OCI-LY3 (cell line): ENCODE data around the gene NDE1.

Experiments
- EZH2phosphoT487 ChIP-seq: fragments of 200-600 bp; shearing (Covaris generic); IDR thresholded peaks from 2 replicates; pipeline ENCODE4 v1.6.1; 2018; ENCODE audit warnings: antibody characterized with exemption, mixed run types, low read depth
- TF ChIP-seq, protein P1 (sequence below): fragments of 200-600, 300-600 bp; sonication (generic); IDR thresholded peaks from 2 replicates; pipeline ENCODE4 v1.5.1; 2014; ENCODE audit warnings: antibody characterized with exemption, low read length, low read depth

GRCh38 chr16:15665107-15665506 is 15.1 kb downstream of the NDE1 start:
- TF ChIP-seq, protein P1, sequence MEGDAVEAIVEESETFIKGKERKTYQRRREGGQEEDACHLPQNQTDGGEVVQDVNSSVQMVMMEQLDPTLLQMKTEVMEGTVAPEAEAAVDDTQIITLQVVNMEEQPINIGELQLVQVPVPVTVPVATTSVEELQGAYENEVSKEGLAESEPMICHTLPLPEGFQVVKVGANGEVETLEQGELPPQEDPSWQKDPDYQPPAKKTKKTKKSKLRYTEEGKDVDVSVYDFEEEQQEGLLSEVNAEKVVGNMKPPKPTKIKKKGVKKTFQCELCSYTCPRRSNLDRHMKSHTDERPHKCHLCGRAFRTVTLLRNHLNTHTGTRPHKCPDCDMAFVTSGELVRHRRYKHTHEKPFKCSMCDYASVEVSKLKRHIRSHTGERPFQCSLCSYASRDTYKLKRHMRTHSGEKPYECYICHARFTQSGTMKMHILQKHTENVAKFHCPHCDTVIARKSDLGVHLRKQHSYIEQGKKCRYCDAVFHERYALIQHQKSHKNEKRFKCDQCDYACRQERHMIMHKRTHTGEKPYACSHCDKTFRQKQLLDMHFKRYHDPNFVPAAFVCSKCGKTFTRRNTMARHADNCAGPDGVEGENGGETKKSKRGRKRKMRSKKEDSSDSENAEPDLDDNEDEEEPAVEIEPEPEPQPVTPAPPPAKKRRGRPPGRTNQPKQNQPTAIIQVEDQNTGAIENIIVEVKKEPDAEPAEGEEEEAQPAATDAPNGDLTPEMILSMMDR: no peak
- no peak for TF ChIP-seq EZH2phosphoT487
